ENCODE measurements around the gene ADAM12. TPM values are rescaled to one million over a fixed set of nuclear protein-coding genes. Genes with fewer than 3 reads are reported as not detected.
"Not testable (repeated sequence)": the region's sequence is repeated elsewhere in the genome, so short reads cannot be mapped to it uniquely, and the experiment has no call there.

The ADAM12 gene
- total RNA-seq, 2 donors from 2014 or later: 0.14 to 1.9 TPM

- 90% methylated on average over 6 of the region's 6 CpGs for WGBS
- Histone ChIP-seq H3K27me3 (replicated peaks; ENCODE audit: insufficient read depth) (no peaks in the 10 kb centered on the region), H3K36me3 (no peaks in the 10 kb centered on the region), H3K27ac (no peak overlapping the region), H3K4me3 (no peak overlapping the region), H3K4me1 (replicated peaks) (no peaks in the 10 kb centered on the region), H3K9me3 (no peaks in the 10 kb centered on the region)
- DNase-seq (ENCODE audit: low spot score): no peak
- intact Hi-C loops (cut with DNase I): no loop called here
- TF ChIP-seq POLR2AphosphoS5 (IDR thresholded peaks at IDR 0.05) (no peak), POLR2A (IDR thresholded peaks at IDR 0.05) (no peak), CTCF (IDR thresholded peaks at IDR 0.05) (no peak)
Observed at GRCh38 chr10:125976960-125977605, 411.2 kb downstream of the ADAM12 start.

DNA sequence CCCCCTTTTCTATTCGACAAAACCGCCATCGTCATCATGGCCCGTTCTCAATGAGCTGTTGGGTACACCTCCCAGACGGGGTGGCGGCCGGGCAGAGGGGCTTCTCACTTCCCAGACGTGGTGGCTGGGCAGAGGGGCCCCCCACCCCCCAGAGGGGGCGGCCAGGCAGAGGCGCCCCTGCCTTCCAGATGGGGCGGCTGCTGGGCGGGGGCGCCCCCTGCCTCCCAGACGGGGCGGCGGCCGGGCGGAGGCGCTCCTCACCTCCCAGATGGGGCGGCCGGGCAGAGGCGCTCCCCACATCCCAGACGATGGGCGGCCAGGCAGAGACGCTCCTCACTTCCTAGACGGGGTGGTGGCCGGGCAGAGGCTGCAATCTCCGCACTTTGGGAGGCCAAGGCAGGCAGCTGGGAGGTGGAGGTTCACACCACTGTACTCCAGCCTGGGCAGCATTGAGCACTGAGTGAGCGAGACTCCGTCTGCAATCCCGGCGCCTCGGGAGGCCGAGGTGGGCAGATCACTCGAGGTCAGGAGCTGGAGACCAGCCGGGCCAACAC, 418.1 kb downstream of the ADAM12 start:
- WGBS: 93% methylated on average over 35 of the region's 36 CpGs
- H3K36me3 ChIP-seq; H3K27ac ChIP-seq; H3K4me1 ChIP-seq (replicated peaks); intact Hi-C loops (cut with DNase I); DNase-seq (ENCODE audit: low spot score); H3K27me3 ChIP-seq (replicated peaks; ENCODE audit: insufficient read depth); H3K9me3 ChIP-seq; H3K4me3 ChIP-seq: not testable (repeated sequence)

GRCh38 chr10:125967533-125967932, 420.7 kb downstream of the ADAM12 start:
- 73% methylated on average over 1 of the region's 1 CpG for WGBS
- intact Hi-C loops (cut with DNase I): no loop called here
- Histone ChIP-seq H3K4me3 (no peak overlapping the region), H3K27ac (no peak overlapping the region), H3K27me3 (replicated peaks; ENCODE audit: insufficient read depth) (no peaks in the 10 kb centered on the region), H3K4me1 (replicated peaks) (no peaks in the 10 kb centered on the region), H3K36me3 (no peaks in the 10 kb centered on the region), H3K9me3 (no peaks in the 10 kb centered on the region)
- DNase-seq (ENCODE audit: low spot score): no peak
- TF ChIP-seq POLR2A (IDR thresholded peaks at IDR 0.05): no peak
- TF ChIP-seq POLR2AphosphoS5 (IDR thresholded peaks at IDR 0.05): no peak
- no peak for TF ChIP-seq CTCF (IDR thresholded peaks at IDR 0.05)

GRCh38 chr10:125964558-125964957, 423.7 kb downstream of the ADAM12 start:
- no peaks in the 10 kb centered on the region for H3K9me3 ChIP-seq
- intact Hi-C loops (cut with DNase I): no loop called here
- H3K4me3 ChIP-seq: no peak overlapping the region
- WGBS: 94% methylated on average over 2 of the region's 2 CpGs
- no peak overlapping the region for H3K27ac ChIP-seq
- H3K36me3 ChIP-seq: no peaks in the 10 kb centered on the region
- DNase-seq (ENCODE audit: low spot score): no peak
- TF ChIP-seq POLR2A (IDR thresholded peaks at IDR 0.05) (no peak), POLR2AphosphoS5 (IDR thresholded peaks at IDR 0.05) (no peak), CTCF (IDR thresholded peaks at IDR 0.05) (no peak)
- no peaks in the 10 kb centered on the region for H3K27me3 ChIP-seq (replicated peaks; ENCODE audit: insufficient read depth)
- H3K4me1 ChIP-seq (replicated peaks): no peaks in the 10 kb centered on the region

Small RNAs within 50 kb of the gene (small RNA-seq; reads per million reads assigned to genes)
- gene RNA5SP328: 0 reads per million in 2 donors

All from prostate gland (tissue), 2 donors.